GM21619 (cell line): ENCODE data around the gene AP5B1.

Experiments
- ATAC-seq: cut with Tn5 transposase; IDR thresholded peaks from one replicate; pipeline ENCODE4 v1.9.1; 2021; ENCODE audit not compliant: unreplicated experiment

The AP5B1 gene

DNA sequence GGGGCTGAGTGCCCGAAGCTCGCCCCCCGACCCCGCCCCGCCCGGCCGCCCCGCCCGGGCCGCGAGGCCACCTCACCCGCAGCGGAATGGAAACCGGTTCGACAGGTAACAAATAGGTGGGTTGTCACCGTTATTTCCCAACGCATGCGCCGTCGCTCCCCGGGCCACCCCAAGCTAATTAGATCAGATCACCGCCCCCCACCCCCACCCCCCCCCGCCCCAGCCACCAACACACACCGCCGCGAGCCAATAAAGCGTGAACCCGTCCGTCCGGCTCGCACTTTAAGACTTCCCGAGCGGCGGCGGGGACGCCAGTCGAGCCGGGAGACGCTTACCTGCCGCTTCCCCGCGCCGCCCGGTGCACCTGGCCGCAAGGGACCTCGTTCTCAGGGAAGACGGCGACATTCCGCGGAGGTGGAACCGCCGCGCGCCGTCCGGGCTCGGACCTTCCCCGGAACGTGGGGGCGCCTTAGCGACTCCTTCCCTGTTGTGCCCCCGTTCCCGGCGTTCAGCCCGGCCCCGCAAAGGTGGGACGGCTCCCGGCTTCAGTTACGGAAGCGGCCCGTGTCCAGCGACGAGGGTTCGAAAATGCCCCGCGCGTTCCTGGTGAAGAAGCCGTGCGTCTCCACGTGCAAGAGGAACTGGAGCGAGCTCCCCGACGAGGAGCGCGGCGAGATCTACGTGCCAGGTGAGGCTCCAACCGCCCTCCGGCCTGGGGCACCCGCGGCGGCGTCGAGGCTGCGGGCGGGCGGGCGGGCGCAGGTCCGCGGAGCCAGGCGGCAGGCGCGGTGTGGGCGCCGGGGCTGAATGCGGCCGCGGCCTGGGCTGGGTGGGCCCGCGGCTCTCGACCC is 6.2 kb upstream of the AP5B1 start, which contains the start of gene OVOL1:
Gene OVOL1, plus strand, starts transcription at position 278 of the 851 bp plus-strand sequence. Its CDS starts 311 bp downstream, at position 589.
- ATAC-seq, result no peak

DNA sequence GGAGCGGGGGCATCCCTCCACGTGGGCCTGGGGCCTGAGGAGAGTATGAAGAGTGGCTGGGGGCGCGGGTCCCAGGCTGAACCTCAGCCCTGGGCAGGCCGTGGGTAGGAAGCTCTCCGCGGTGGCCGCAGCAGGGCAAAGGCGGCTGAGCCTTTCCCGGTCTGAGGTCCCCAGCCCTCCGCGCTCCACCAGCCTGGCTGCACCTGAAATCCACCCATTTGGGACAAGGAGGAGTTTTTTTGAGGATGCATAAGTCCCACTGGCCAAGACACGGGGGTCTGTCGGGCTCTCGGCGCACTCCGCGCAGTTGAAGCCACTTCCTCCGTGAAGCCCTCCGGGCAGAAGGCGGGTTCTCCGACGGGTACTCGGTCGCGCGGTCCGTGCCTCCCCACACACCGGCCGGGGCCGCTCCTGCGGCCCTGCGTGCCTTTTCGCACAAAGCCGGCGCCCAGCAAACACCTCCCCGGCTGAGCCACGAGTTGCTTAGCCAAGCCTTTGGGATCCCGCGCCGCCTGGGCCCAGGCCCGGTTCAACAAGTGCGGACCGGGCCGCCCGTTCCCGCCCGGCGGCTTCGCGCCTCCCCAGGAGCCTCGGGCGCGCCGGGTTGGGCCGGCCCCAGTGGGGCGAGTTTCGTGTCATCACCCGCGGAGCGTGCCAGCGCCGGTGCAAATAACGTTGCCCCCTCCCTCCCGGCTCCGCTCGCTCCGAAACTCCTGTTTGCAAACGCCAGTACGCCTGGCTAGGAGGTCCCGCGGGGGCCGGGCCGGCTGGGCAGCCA is 5.4 kb upstream of the AP5B1 start:
- no peak for ATAC-seq

DNA sequence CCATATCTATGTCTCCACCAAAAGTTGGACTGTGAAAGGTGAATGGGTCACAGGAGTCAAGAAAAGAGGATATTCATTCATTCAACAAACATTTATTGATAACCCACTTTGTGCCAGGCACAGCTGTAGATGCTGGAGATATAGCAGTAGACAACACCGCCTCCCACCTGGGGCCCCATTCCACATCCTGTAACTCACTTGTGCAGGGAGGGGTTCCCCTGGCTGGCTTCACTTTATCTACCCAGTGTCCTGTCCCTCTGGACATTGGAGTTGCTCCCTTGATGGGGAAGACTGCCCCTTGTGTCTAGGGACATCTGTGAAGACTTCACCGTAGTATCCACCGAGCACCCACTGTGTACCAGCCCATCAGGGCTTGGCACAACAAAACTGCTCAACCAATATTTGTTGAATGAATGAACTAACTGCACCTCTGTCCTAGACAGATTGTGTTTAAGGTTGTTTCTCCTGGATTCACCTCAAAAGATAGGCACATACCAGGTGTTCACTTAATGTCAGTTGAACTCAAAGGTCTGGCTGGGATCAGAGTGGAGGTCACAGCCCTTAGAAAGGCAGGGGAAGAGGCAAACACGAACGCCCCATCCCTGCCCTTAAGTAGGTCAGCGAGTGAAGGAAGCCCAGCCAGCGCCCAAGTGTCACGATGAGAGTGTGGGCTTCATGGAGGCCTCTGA is 4.7 kb upstream of the AP5B1 start:
- ATAC-seq, result no peak

GRCh38 chr11:65782816-65783228 is 2.0 kb upstream of the AP5B1 start:
- ATAC-seq, result no peak

GRCh38 chr11:65781962-65782815 is 1.4 kb upstream of the AP5B1 start:
- ATAC-seq, result no peak

- peak; percentile 17 for ATAC-seq
Measured at GRCh38 chr11:65781152-65781961, 581 bp upstream of the AP5B1 start.

GRCh38 chr11:65779919-65780769 is 632 bp downstream of the AP5B1 start:
- ATAC-seq, result peak; percentile 52

DNA sequence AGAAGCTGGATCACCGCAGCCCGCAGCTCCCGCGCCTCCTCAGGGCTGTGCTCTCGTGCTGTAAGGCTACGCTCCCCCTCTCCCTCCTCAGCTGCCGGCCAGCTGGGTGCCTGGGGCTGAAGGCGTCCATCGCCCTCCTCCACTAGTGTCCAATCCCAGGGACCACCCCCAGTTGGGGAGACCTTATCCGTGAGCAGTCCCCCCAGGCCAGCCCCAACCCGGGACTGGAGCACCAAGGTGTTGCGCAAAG is 1.2 kb downstream of the AP5B1 start:
- ATAC-seq, result no peak

- no peak for ATAC-seq
Measured at GRCh38 chr11:65778901-65779668, 1.7 kb downstream of the AP5B1 start.

DNA sequence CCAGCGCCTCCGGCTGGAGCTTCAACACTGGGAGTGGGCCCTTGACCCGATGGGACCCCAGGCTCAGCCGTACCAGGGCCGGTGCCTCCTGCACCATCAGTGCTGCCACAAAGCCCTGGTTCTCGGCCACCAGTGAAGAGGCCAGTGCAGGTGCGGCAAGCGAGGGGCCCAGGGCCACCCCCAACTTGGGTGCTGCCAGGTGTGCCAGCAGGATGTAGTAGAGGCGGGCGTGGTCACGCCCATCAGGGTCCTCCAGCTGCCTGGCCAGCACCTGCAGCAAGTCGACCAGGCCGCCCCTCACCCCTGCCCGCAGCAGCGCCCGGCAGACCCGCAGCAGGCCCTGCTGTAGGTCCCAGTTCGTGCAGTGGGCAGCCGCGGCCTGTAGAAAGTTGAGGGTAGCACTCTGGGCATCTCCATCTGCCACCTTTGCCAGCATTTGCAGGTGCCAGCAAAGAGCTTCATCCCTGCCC is 2.3 kb downstream of the AP5B1 start:
- ATAC-seq, result no peak

- no peak for ATAC-seq
Measured at GRCh38 chr11:65777821-65778361, 2.9 kb downstream of the AP5B1 start.

DNA sequence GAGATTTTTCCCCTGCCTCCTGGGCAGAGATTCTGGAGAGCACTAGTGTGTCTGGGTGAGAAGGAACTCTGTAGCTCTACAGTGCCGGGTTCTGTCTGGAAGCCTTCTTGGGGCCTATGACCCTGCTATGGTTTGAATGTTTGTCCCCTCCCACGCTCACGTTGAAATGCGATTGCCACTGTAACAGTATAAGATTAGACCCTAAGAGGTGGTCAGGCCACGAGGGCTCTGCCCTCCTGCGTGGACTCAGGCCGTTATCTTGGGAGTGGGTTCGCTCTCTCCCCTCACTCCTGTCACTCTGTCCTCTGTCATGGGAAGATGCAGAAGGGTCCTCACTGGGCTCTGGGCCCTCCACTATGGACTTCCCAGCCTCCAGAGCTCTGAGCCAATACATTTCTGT is 3.5 kb downstream of the AP5B1 start:
- no peak for ATAC-seq

- ATAC-seq, result no peak
Measured at GRCh38 chr11:65776710-65777141, 4.0 kb downstream of the AP5B1 start.

DNA sequence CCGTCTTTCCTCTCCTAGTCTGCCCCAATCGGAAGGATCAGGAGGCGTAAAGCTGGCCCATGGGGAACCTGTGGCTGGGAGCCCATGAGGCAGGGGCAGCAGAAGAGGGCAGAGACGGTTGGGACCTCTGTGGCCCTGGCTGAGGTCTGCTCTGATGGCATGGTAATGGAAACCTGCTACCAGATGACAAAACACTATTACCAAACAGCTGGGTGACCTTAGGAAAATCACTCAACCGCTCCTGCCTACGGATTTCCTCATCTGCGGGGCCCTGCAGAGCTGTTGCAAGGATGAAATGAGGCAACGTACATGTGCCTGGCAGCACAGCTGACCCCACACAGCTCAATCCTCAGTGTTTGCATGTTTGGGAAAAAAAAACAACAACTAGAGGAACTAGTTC is 4.6 kb downstream of the AP5B1 start:
- no peak for ATAC-seq

- no peak for ATAC-seq
Measured at GRCh38 chr11:65774525-65775306, 6.1 kb downstream of the AP5B1 start.

DNA sequence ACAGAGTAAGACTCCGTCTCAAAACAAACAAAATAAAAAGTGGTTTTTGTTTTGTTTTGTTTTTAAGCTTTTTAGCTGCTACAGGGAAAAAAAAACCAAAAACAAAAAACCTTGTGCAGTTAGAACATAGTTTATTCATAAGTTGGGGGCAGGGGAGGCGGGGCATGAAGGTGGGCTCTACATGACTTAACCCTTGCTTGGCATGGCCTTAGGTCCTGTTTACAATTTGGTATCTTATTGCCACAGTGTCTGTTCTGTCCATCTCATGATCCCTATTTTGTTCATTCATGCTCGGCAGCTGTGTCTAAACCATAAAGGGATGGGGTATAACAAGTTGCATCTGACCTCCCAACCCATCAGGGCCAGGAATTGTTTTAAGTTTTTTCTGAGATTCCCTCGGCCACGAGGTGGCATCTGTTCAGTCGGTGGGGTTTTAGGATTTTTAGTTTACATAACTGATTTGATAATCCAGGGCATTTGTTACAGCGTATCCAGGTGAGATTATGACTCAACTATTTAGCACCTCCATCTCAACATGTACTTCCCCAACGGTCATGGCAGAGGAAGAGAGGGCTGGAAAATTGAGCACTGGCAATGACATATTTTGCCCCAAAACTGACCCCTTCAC is 6.9 kb downstream of the AP5B1 start:
- ATAC-seq, result no peak
